Parathyroid adenoma (tissue), 2 donors: ENCODE measurements around the gene BSND.

Experiments
- H2AFZ ChIP-seq: fragments of 300-600 bp; sonication (generic); one replicate; pipeline ENCODE4 v1.7.0; 2017; ENCODE audit warnings: antibody characterized with exemption, mild to moderate bottlenecking
- H3K27ac ChIP-seq: fragments of 300-600 bp; sonication (generic); one replicate; pipeline ENCODE4 v1.7.0; 2017
- H3K27me3 ChIP-seq: fragments of 300-600 bp; sonication (generic); one replicate; pipeline ENCODE4 v1.7.0; 2017; ENCODE audit warnings: low read length; ENCODE audit not compliant: control insufficient read depth, insufficient read depth
- H3K36me3 ChIP-seq: fragments of 300-600 bp; sonication (generic); one replicate; pipeline ENCODE4 v1.7.0; 2017; ENCODE audit warnings: low read length; ENCODE audit not compliant: control insufficient read depth, insufficient read depth
- H3K4me1 ChIP-seq: fragments of 300-600 bp; sonication (generic); one replicate; pipeline ENCODE4 v1.7.0; 2017; ENCODE audit warnings: control low read depth
- H3K4me2 ChIP-seq: fragments of 300-600 bp; sonication (generic); one replicate; pipeline ENCODE4 v1.7.0; 2017; ENCODE audit warnings: low read length
- H3K4me3 ChIP-seq: fragments of 300-600 bp; sonication (generic); one replicate; pipeline ENCODE4 v1.7.0; 2017; ENCODE audit warnings: low read depth, low read length
- H3K79me2 ChIP-seq: fragments of 300-600 bp; sonication (generic); one replicate; pipeline ENCODE4 v1.7.0; 2017; ENCODE audit warnings: control low read depth
- H3K9ac ChIP-seq: fragments of 300-600 bp; sonication (generic); one replicate; pipeline ENCODE4 v1.7.0; 2017; ENCODE audit warnings: mild to moderate bottlenecking
- H3K9me3 ChIP-seq: fragments of 300-600 bp; sonication (generic); one replicate; pipeline ENCODE4 v1.7.0; 2017; ENCODE audit warnings: low read length; ENCODE audit not compliant: control insufficient read depth
- CTCF ChIP-seq: fragments of 300-600 bp; sonication (generic); IDR thresholded peaks from one replicate; pipeline ENCODE4 v1.7.0; 2017; ENCODE audit warnings: antibody characterized with exemption, mild to moderate bottlenecking
- donor health status: primary hyperparathyroidism.

The BSND gene

GRCh38 chr1:54996869-54997710 lies 1.6 kb upstream of the BSND start:
- no peak for TF ChIP-seq CTCF
- H3K4me3 ChIP-seq = no peak overlapping the region
- H3K9me3 ChIP-seq = no peaks in the 10 kb centered on the region
- H3K9ac ChIP-seq = no peak overlapping the region
- no peak overlapping the region for H3K4me2 ChIP-seq
- no peaks in the 10 kb centered on the region for H3K27me3 ChIP-seq
- H2AFZ ChIP-seq = peak overlapping the region; percentile 50
- no peaks in the 10 kb centered on the region for H3K4me1 ChIP-seq
- no peaks in the 10 kb centered on the region for H3K79me2 ChIP-seq
- no peaks in the 10 kb centered on the region for H3K36me3 ChIP-seq
- H3K27ac ChIP-seq = no peak overlapping the region

GRCh38 chr1:54997711-54997986 lies 1.1 kb upstream of the BSND start:
- H3K27me3 ChIP-seq = no peaks in the 10 kb centered on the region
- no peak overlapping the region for H3K4me2 ChIP-seq
- no peaks in the 10 kb centered on the region for H3K36me3 ChIP-seq
- no peak for TF ChIP-seq CTCF
- H3K4me1 ChIP-seq = no peaks in the 10 kb centered on the region
- no peak overlapping the region for H3K9ac ChIP-seq
- no peak overlapping the region for H3K27ac ChIP-seq
- no peaks in the 10 kb centered on the region for H3K9me3 ChIP-seq
- no peaks in the 10 kb centered on the region for H3K79me2 ChIP-seq
- no peak overlapping the region for H3K4me3 ChIP-seq
- no peak overlapping the region for H2AFZ ChIP-seq

- no peak overlapping the region for H3K9ac ChIP-seq
- H3K4me2 ChIP-seq = no peak overlapping the region
- TF ChIP-seq CTCF = no peak
- H3K79me2 ChIP-seq = no peaks in the 10 kb centered on the region
- no peak overlapping the region for H3K27ac ChIP-seq
- no peak overlapping the region for H3K4me3 ChIP-seq
- H3K27me3 ChIP-seq = no peaks in the 10 kb centered on the region
- no peak overlapping the region for H2AFZ ChIP-seq
- H3K9me3 ChIP-seq = no peaks in the 10 kb centered on the region
- no peaks in the 10 kb centered on the region for H3K4me1 ChIP-seq
- H3K36me3 ChIP-seq = no peaks in the 10 kb centered on the region
These were observed 633 bp upstream of the BSND start for GRCh38 chr1:54998100-54998499.

- Histone ChIP-seq H3K9ac (no peak overlapping the region), H3K9me3 (no peaks in the 10 kb centered on the region), H2AFZ (no peak overlapping the region), H3K4me2 (no peak overlapping the region), H3K27me3 (no peaks in the 10 kb centered on the region), H3K36me3 (no peaks in the 10 kb centered on the region), H3K4me3 (no peak overlapping the region), H3K4me1 (no peaks in the 10 kb centered on the region), H3K79me2 (no peaks in the 10 kb centered on the region), H3K27ac (no peak overlapping the region)
- TF ChIP-seq CTCF = no peak
These were observed 1.7 kb downstream of the BSND start for GRCh38 chr1:55000110-55001085.
